GM19043 (cell line): ENCODE data around the gene NFASC.

ENCODE experiments used
- ATAC-seq: cut with Tn5 transposase; IDR thresholded peaks from one replicate; pipeline ENCODE4 v1.9.1; 2021; ENCODE audit warnings: low read depth; ENCODE audit not compliant: unreplicated experiment

The NFASC gene

GRCh38 chr1:204870160-204870912 lies at the start of gene NFASC:
Gene NFASC, plus strand, starts transcription at chr1:204870862. Its CDS starts 73,454 bp downstream, at chr1:204944316.
- no peak for ATAC-seq

GRCh38 chr1:204821476-204821875 lies 49.2 kb upstream of the NFASC start:
- ATAC-seq, result no peak

- ATAC-seq, result no peak
These were observed 48.7 kb upstream of the NFASC start for GRCh38 chr1:204821924-204822323.

GRCh38 chr1:204826970-204827369 lies 43.7 kb upstream of the NFASC start:
- no peak for ATAC-seq

GRCh38 chr1:204828352-204828850 lies 42.3 kb upstream of the NFASC start:
- no peak for ATAC-seq

GRCh38 chr1:204829133-204829825 lies 41.4 kb upstream of the NFASC start:
- ATAC-seq, result no peak

GRCh38 chr1:204830747-204831146 lies 39.9 kb upstream of the NFASC start:
- ATAC-seq, result no peak

- ATAC-seq, result no peak
These were observed 39.5 kb upstream of the NFASC start for GRCh38 chr1:204831186-204831585.

- ATAC-seq, result no peak
These were observed 36.3 kb upstream of the NFASC start for GRCh38 chr1:204834336-204834735.

- ATAC-seq, result no peak
These were observed 35.9 kb upstream of the NFASC start for GRCh38 chr1:204834752-204835151.

- no peak for ATAC-seq
These were observed 34.9 kb upstream of the NFASC start for GRCh38 chr1:204835737-204836136.

- no peak for ATAC-seq
These were observed 33.8 kb upstream of the NFASC start for GRCh38 chr1:204836856-204837255.

- no peak for ATAC-seq
These were observed 33.1 kb upstream of the NFASC start for GRCh38 chr1:204837440-204838084.

- ATAC-seq, result no peak
These were observed 29.3 kb upstream of the NFASC start for GRCh38 chr1:204841316-204841715.

- ATAC-seq, result no peak
These were observed 28.9 kb upstream of the NFASC start for GRCh38 chr1:204841798-204842197.

GRCh38 chr1:204842369-204842768 lies 28.3 kb upstream of the NFASC start:
- ATAC-seq, result no peak

GRCh38 chr1:204842892-204843291 lies 27.8 kb upstream of the NFASC start:
- ATAC-seq, result no peak

- ATAC-seq, result no peak
These were observed 24.1 kb upstream of the NFASC start for GRCh38 chr1:204846546-204846945.

GRCh38 chr1:204848579-204848978 lies 22.1 kb upstream of the NFASC start:
- ATAC-seq, result no peak

- ATAC-seq, result no peak
These were observed 17.8 kb upstream of the NFASC start for GRCh38 chr1:204852854-204853253.

- ATAC-seq, result no peak
These were observed 17.2 kb upstream of the NFASC start for GRCh38 chr1:204853436-204853835.
